OCI-LY3 (cell line): ENCODE data around the gene PDCL3.

ENCODE experiments used
- CTCF ChIP-seq: fragments of 200-600, 300-600 bp; sonication (generic); IDR thresholded peaks from 2 replicates; pipeline ENCODE4 v1.5.1; 2014; ENCODE audit warnings: antibody characterized with exemption, low read length, low read depth
- EZH2phosphoT487 ChIP-seq: fragments of 200-600 bp; shearing (Covaris generic); IDR thresholded peaks from 2 replicates; pipeline ENCODE4 v1.6.1; 2018; ENCODE audit warnings: antibody characterized with exemption, mixed run types, low read depth

GRCh38 chr2:100620481-100620880 lies 57.7 kb downstream of the PDCL3 start:
- TF ChIP-seq CTCF: no peak
- TF ChIP-seq EZH2phosphoT487: no peak
